ENCODE data around the gene TELO2.
"Not testable (repeated sequence)": the region's sequence is repeated elsewhere in the genome, so short reads cannot be mapped to it uniquely, and the experiment has no call there.

DNA sequence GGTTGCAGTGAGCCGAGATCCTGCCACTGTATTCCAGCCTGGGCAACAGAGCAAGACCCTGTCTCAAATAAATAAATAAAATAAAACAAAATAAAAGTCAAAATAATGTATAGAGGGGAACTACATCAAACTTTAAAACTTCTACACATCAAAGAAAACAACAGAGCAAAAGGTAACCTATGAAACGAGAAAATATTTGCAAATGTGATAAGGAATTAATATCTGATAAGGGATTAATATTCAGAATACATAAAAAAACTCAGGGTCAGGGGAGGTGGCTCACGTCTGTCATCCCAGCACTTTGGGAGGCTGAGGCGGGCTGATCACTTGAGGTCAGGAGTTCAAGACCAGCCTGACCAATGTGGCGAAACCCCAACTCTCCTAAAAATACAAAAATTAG lies 24.0 kb upstream of the TELO2 start:
- TF ChIP-seq, protein P1, sequence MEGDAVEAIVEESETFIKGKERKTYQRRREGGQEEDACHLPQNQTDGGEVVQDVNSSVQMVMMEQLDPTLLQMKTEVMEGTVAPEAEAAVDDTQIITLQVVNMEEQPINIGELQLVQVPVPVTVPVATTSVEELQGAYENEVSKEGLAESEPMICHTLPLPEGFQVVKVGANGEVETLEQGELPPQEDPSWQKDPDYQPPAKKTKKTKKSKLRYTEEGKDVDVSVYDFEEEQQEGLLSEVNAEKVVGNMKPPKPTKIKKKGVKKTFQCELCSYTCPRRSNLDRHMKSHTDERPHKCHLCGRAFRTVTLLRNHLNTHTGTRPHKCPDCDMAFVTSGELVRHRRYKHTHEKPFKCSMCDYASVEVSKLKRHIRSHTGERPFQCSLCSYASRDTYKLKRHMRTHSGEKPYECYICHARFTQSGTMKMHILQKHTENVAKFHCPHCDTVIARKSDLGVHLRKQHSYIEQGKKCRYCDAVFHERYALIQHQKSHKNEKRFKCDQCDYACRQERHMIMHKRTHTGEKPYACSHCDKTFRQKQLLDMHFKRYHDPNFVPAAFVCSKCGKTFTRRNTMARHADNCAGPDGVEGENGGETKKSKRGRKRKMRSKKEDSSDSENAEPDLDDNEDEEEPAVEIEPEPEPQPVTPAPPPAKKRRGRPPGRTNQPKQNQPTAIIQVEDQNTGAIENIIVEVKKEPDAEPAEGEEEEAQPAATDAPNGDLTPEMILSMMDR (IDR thresholded peaks at IDR 0.05), result not testable (repeated sequence)
- not testable (repeated sequence) for TF ChIP-seq POLR2A, EP300 (IDR thresholded peaks at IDR 0.05)
